GM19025 (cell line): ENCODE data around the gene EFTUD2.
"Not testable (repeated sequence)": the region's sequence is repeated elsewhere in the genome, so short reads cannot be mapped to it uniquely, and the experiment has no call there.

Source experiments
- ATAC-seq: cut with Tn5 transposase; IDR thresholded peaks from one replicate; pipeline ENCODE4 v1.9.1; 2021; ENCODE audit warnings: mild to moderate bottlenecking, low read depth, moderate library complexity; ENCODE audit not compliant: unreplicated experiment

Gene EFTUD2

DNA sequence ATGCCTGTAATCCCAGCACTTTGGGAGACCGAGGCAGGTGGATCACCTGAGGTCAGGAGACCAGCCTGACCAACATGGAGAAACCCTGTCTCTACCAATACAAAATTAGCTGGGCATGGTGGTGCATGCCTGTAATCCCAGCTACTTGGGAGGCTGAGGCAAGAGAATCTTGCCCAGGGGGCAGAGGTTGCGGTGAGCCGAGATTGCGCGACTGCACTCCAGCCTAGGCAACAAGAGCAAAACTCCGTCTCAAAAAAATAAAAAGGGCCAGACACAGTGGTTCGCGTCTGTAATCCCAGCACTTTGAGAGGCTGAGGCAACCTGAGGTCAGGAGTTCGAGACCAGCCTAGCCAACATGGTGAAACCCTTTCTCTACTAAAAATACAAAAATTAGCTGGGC, 74.0 kb downstream of the EFTUD2 start:
- not testable (repeated sequence) for ATAC-seq

GRCh38 chr17:44820631-44821212, 78.5 kb downstream of the EFTUD2 start:
- ATAC-seq, result no peak

DNA sequence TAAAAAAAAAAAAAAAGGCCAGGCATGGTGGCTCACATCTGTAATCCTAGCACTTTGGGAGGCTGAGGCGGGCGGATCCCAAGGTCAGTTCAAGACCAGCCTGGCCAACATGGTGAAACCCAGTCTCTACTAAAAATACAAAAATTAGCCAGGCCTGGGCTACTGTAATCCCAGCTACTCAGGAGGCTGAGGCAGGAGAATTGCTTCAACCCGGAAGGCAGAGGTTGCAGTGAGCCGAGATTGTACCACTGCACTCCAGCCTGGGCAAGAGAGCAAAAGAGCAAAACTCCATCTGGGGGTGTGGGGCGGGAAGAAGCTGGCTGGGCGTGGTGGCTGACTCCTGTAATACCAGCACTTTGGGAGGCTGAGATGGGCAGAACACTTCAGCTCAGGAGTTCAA, 80.7 kb downstream of the EFTUD2 start:
- ATAC-seq, result not testable (repeated sequence)

DNA sequence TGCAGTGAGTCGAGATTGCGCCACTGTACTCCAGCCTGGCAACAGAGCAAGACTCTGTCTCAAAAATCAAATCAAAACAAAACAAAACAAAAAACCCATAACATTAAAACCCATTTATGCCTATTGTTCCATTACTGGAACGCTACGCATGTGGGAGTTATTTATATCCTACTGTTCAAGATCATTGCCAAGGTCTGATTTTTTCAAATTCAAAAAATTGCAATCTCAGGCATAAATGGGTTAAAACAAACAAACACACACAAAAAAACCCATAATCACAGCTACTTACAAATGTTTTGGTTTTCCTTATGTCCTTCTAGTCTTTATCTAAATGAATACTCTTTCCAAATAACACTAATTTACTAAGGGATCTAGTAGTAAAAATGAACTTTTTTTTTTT, 87.0 kb downstream of the EFTUD2 start:
- no peak for ATAC-seq

- ATAC-seq, result not testable (repeated sequence)
These were observed 90.4 kb downstream of the EFTUD2 start for GRCh38 chr17:44808656-44809388.

DNA sequence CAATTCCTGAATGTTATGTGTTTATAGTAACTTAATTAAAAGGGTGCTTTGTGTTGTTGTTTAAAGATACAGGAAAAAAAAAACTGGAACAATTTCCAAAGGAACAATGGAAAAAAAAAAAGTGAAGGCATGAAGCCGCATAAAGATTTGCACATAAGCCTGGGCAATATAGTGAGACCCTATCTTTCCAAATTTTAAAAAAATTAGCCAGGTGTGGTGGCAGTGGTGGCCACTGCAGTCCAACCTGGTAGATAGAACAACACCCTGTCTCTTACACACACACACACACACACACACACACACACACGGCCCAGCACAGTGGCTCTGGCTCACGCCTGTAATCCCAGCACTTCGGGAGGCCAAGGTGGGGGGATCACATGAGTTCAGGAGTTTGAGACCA, 91.1 kb downstream of the EFTUD2 start:
- no peak for ATAC-seq

DNA sequence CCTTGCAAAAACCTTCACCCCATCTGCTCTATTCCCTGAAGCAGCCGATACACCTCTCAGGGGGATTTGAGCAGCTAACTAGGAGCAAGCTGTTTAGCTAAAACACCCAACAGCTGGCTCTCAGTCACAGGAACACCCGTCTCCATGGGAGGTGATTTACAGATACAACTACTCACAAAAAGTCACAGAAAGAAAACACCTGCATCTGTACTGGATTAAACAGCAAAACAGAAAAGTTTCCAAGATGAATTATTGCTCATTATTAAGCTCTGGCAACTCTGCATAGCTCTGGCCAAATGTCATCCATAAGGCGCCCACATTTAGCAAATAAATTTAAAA, 91.5 kb downstream of the EFTUD2 start:
- ATAC-seq, result no peak

DNA sequence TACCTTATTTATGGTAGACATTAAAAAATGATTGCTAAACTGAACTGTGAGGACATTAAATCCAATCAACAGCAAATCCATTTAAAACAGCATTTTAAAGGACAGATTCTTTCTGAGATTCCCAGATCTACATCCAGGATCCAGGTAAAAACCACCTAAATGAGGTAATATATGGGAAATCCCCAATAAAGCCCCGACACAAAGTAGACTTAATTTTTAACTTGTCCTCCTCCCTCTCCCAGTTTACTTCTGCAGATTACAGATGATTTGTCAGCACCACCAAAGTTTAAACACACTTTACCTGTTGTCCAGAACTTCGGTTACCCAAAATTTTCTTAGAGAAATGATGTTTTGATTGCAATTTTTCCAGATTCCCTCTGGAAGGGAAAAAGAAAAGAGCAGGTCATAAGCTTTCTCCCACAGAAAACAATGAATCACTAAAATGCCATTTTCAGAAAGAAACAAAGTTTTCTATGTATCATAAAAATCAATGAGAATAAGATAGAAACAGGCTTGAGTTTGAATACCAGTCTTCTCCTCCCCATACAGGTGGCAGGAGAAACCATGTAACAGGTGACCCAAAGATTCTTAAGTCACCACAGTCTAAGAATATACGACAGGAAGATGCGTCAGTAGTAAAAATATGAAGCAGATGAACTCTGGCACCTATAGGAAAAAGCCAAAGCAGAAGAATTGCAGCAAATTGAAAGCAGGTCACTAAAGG, 92.0 kb downstream of the EFTUD2 start:
- ATAC-seq, result no peak

- ATAC-seq, result no peak
These were observed 94.7 kb downstream of the EFTUD2 start for GRCh38 chr17:44804302-44805089.

DNA sequence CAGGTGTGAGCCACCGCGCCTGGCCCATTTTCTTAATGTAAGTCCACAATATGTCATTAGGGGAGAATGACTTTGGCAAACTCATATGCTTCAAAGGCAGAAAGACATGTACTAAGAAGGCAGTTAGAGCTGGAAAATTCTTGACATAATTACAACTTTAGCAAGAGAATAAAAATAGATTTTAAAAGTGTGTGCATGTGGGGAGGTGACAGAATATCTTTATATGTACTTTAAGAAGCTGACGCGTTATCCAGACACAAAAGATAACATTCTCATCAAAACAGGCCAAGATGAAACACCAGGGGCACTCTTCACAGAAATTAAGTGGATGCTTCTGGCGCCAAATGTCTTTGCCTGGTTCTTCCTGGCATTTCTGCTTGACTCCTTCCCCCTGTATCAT, 97.4 kb downstream of the EFTUD2 start:
- ATAC-seq, result no peak
